RKO (cell line): ENCODE measurements around the gene TNRC6C.

ENCODE experiments used
- DNase-seq: peaks from one replicate; pipeline ENCODE4 v3.0.0-alpha.2; 2016; ENCODE audit warnings: low spot score

The TNRC6C gene

DNA sequence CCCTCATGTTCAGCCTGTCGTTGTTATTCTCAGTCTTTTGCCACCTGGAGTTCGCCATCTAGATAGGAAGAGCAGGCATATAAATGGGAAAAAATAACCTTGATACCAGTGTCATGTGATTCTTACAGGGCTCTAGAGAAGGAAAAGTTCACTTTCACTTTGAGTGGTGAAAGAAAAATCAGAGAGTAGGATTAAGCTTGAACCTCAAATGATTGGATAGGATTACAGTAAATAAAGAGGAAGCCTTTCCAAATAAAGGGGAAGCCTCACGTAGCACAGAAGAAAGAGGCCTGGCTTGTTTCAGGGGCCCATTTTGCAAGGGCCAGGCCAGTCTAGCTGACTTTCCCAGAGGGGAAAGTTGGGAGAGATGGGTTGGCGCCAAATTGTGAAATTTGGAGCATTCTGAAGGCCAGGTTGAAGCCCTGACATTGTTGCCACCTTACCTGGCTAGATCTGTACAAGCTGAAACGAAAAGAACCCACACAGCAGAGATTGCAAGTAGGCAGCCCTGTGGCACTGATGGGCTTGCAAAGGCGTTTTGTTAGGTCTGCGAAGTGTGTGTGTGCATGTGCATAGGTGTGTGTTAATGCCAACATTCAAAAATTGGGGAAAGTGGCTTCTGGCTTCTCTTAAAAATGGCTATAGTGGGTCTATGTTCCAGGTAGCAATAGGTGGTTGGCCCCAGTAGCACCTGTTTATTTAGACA, 131.2 kb downstream of the TNRC6C start:
- no peak for DNase-seq

DNA sequence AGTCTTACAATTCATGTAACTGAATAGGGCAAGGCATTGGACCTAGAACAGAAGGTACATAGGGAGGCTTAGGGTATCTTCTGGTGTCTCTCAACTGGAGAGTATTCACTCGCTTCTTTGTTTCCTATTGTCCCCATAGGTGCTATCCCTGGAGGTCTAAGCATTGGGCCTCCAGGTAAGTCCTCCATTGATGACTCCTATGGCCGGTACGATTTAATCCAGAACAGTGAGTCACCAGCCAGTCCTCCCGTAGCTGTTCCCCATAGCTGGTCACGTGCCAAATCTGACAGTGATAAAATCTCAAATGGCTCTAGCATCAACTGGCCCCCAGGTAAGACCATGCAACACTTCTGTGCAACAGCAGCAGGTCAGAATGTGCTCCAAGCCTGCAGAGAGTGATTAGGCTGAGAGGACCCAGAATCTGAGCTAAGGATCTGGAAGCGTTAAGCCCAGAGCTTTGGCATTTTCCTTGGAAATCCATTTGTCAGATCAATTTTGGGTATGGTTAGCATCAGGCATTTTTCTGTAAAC, 134.4 kb downstream of the TNRC6C start:
- no peak for DNase-seq

DNA sequence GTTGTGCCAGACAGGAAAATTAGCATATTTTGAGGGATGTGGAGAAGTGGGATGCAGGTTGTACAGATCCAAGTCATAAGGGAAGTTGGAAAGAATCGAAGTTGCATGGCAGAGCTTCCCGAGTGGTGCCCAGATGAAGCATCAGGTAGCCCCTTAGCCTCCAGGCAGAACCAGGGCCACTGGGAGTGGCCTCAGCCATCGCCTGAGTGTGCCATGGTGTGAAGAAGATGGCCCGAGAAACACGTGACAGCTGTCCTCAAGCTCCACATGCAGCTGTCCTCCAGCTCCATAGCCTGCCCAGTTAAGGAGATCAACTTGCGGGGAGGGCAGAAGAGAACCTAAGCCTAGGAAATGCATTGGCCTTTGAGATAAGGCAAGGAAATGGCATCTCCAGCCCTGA, 136.5 kb downstream of the TNRC6C start:
- DNase-seq, result no peak

DNA sequence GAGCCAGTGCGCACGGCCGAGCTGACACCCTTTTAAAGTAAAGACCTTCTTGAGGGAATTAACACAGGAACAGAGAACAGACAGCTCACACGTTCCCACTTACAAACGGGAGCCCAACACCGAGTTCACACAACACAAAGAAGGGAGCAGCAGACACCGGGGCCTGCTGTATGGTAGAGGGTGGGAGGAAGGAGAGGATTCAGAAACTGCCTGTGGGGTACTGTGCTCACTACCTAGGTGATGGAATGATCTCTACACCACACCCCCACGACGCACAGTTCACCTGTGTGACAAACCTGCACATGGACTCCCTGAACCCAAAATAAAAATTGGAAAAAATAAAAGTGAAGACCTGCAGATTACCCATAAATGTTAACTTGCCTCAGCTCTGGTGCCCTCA, 137.6 kb downstream of the TNRC6C start:
- no peak for DNase-seq

DNA sequence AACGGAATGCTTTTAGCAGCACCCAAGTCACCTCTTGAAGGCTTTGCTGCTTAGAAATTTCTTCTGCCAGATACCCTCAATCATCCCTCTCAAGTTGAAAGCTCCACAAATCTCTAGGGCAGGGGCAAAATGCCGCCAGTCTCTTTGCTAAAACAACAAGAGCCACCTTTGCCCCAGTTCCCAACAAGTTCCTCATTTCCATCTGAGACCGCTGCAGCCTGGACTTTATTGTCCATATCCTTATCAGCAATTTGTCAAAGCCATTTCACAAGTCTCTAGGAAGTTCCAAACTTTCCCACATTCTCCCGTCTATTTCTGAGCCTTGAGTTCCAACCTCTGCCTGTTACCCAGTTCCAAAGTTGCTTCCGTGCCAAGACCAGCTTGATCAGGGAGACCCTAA, 142.6 kb downstream of the TNRC6C start:
- no peak for DNase-seq

DNA sequence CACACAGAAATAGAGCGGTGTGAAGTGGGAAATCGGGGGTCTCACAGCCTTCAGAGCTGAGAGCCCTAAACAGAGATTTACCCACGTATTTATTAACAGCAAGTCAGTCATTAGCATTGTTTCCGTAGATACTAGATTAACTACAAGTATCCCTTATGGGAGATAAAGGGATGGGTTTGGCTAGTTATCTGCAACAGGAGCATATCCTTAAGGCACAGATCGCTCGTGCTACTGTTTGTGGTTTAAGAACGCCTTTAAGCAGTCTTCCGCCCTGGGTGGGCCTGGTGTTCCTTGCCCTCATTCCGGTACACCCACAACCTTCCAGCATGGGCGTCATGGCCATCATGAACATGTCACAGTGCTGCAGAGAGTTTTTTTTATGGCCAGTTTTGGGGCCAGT, 143.0 kb downstream of the TNRC6C start:
- no peak for DNase-seq

DNA sequence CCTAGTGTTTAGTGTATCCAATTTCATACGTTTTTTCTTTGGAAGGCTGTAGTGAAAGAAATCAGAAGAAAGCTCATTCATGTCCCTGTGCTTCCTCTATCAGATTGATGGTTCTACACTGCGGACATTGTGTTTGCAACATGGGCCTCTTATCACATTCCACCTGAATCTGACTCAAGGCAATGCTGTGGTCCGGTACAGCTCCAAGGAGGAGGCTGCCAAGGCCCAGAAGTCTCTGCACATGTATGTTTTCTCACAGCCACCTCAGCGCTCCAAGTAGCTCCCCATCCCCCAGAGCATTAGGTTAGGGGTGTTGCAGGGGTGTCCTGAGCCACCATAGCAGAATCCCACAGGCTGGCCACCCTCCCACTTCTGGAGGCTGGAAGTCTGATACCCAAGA, 144.8 kb downstream of the TNRC6C start:
- no peak for DNase-seq

DNA sequence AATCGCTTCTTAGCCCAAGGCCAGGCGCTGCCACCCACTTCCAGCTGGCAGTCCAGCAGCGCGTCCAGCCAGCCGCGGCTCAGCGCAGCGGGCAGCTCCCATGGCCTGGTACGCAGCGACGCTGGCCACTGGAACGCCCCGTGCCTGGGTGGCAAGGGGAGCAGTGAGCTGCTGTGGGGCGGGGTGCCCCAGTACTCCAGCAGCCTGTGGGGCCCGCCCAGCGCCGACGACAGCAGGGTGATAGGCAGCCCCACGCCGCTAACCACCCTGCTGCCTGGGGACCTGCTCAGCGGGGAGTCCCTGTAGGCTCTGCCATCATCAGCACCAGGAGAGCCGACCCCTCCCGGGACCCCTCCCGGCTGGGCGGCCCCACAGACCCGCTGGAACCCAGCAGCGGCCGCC, 146.0 kb downstream of the TNRC6C start:
- DNase-seq, result no peak

DNA sequence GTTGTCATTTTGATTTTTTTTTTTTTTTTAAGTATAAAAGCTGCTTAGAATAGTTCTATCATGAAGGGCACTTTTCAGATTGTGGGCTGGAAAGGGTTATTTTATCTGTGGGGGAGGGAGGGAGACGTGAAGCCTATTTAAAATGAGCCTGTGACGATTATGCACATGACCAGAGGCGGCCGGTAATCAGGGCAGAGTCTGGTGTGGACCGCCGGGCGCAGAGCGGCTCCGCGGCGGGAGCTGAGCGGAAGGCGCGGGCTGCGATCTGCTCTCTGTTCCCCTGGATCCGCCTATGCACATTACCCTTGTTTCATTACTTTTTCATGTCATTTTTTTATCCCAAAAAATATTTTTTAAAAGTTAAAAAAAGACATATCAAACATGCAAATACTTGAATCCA, 146.6 kb downstream of the TNRC6C start:
- no peak for DNase-seq

DNA sequence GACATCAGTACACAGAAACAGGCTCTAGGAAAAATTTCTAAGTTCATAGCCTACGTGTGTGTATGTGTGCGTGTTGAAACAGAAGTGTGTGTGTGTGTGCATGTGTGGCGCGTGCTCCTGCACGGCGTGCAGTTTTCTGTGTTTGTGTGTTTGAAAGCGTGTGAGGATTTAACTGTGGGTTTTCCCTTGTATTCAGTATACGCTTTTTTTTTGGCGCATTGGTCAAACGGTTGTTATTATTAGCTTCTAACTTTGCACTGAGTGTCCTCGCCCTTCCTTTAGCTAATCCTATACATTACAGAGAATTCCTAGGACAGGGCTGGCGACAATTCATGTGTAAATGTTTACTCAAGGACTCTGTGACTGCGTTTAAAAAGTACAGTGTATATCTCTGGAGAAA, 147.0 kb downstream of the TNRC6C start:
- no peak for DNase-seq

DNA sequence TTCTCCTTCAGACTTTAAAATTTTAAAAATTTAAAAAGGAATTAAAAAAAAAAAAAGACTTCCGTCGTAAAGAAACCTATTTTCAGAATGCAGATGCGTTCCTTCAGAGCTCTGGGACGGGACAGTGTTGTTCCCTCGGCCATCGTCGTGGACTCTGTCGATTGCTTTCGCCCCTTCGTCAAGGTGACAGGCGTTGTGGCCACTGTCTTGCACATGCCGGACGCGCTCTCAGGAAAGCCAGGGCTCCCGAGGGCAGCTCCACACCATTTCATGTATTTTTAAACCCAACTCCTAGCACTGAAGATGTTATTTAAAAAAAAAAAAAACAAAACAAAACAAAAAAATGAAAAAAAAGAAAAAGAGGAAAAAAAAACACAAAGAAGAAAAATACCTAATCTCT, 147.7 kb downstream of the TNRC6C start:
- DNase-seq, result no peak

DNA sequence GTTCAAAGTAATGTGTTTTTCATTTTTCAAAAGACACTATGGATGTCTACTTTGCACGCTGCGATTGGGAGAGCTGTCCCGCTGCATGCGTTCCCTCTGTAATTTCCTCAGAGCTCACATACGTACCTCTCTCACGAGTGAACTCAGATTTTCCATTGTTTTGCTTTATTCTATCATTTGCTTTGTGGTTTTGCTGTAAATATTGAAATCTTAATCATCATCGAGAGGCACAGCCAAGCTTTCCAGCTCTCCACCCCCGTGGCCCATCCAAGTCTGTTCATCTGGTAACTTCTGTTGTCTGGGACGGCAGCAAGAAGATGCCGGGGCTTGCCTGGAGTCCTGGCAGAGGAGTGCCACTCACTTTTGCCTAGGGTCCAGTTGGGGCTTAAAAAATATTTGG, 149.0 kb downstream of the TNRC6C start:
- DNase-seq, result no peak

DNA sequence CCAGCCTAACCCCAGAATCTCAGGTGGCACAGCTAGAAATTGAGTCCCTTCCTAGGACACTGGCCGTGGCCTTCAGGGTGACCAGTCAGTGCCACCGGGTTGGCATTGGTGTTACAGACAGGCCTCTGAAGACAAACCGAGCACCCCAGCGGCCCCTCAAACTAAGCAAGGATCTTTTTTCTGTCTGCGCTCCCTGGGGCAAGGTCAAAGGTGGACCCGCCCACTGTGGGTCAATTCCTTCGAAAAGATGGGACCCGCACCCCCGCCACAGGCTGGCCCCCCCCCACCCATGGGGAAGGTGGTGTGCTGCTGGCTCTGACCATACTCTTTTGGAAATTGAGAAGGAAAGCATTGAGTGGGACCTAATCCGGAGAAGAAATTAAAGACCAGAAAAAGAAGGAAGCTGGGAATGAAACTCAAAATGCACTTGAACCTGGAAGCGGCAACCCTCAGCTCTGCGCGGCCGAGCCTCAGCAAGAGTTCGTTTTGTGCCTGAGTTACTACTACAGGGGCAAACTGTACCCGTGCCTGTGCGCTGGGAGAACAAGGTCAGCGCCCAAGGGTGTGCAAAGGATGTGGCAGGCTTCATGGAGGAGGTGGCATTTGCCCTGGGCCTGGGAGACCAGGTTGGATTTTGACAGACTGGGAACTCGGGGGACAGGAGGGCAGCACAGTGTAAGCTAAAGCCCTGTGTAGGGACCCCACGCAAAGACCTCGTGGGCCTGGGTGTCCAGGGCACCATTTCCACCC, 149.6 kb downstream of the TNRC6C start:
- DNase-seq, result no peak

DNA sequence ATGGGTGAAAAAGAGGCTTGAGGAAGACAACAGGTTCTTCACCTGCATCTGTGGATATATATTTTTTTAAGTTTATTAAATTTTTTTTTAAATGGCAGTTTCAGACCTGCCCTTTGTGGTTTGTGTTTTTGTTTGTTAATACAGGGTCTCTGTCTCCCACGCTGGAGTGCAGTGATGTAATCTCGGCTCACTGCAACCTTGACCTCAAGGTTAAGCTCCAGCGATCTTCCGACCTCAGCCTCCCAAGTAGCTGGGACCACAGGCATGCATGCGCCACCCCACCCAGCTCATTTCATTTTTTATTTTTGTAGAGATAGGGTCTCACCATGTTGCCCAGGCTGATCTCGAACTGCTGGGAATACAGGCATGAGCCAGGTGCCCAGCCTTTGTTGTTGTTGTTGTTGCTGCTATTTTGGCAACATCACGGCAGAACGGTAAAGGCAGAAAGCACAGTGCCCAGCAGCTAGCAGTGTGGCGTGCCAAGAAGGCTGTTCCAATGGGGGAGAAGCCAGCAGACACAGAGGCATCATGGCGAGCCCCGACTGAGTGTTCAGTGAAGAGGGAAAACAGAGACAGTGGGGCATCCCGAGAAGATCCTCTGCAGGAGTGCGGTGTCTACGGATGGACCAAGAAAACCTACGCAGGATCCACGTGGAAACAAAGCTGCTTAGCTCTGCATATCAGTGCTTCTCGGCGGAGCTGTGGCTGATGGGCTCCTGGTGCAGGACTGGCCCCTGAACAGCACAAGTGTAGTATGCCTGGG, 150.4 kb downstream of the TNRC6C start:
- no peak for DNase-seq

DNA sequence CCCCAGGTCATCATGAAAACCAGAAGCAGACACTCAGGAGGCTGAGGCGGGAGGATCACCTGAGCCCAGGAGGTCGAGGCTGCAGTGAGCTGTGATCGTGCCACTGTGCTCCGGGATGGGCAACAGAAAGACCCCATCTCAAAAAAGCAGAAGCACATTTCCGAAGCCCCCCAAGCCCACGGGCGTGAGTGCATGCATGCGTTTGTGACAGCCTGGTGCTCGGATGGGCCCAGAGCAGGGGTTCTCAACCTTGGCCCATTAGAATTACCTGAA, 150.9 kb downstream of the TNRC6C start:
- DNase-seq, result no peak

DNA sequence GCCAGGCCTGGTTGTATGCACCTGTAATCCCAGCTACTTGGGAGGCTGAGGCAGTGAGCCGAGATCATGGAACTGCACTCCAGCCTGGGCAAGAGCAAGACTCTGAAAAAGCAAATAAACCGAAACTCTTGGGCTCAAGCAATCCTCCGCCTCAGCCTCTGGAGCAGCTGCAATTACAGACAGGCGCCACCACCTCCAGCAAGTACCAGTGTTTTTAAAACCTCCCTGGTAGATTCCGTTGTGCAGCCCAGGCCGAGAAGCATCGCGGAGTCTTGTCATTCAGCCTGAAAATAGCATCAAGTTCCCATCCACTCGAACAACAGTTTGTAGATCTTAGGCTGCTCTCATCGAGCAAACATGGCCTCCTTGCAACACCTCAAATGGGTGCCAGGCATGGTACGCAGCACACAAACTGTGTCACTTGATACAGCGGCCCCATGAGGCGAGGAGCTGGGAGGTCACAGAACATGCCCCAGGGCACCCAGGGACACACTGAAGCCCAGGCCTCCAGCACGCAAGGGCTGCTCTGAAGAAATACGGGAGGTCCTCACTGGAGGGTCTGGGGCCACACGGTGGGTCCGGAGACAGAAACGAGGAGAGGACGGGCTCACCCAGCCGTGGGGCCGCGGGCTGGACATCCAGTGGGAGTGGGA, 152.0 kb downstream of the TNRC6C start:
- no peak for DNase-seq

DNA sequence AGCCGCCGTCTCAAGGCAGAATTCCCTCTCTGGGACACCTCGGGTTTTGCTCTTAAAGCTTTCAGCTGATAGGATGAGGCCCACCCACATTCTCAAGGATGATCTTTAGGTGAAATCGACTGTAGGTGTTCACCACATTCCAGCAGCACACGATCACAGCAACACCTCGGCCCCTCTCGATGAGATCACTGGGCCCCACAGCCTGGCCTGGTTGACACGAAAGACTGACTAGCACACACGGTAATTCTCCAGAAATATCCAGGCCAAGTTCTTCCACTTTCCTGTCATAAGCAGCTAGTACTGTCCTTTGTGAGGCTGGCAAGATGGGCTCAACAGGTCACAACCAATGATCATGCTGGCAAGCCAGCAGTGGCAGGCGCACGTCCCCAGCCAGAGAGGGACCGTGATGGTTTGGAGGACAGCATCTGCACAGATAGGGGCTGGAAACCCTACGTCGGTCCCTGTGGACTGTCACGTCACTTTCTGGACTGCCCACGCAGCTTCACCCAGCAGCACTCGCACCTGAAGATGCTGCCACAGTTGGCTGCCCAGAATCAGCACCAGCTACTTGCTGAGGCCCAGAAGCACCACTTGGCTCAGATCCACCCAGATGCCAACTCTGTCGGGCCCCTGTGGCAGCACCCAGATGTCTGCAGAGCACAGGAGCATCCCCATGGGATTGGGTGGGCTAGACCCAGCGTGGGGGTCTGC, 152.7 kb downstream of the TNRC6C start:
- DNase-seq, result no peak

DNA sequence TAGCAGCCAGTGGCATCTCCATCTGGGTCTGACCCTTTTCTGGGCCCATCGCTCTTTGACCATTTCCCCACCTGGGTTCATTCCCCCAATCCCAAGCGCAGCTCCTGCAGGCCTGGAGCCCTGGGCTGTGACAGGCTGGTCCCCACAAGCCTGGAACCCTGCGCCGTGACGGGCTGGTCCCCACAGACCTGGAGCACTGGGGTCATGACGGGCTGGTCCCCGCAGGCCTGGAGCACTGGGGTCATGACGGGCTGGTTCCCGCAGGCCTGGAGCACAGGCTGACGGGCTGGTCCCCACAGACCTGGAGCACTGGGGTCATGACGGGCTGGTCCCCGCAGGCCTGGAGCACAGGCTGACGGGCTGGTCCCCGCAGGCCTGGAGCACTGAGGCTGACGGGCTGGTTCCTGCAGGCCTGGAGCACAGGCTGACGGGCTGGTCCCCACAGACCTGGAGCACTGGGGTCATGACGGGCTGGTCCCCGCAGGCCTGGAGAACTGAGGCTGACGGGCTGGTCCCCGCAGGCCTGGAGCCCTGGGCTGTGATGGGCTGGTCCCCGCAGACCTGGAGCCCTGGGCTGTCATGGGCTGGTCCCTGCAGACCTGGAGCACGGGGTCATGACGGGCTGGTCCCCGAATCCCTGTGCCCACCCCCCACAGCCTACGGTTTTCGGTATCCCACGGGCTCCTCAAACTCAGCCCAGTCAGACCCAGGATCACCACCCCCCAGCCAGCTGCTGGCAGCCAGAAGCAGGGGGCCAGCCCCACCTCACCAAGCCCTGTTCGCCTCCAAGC, 153.4 kb downstream of the TNRC6C start:
- no peak for DNase-seq

DNA sequence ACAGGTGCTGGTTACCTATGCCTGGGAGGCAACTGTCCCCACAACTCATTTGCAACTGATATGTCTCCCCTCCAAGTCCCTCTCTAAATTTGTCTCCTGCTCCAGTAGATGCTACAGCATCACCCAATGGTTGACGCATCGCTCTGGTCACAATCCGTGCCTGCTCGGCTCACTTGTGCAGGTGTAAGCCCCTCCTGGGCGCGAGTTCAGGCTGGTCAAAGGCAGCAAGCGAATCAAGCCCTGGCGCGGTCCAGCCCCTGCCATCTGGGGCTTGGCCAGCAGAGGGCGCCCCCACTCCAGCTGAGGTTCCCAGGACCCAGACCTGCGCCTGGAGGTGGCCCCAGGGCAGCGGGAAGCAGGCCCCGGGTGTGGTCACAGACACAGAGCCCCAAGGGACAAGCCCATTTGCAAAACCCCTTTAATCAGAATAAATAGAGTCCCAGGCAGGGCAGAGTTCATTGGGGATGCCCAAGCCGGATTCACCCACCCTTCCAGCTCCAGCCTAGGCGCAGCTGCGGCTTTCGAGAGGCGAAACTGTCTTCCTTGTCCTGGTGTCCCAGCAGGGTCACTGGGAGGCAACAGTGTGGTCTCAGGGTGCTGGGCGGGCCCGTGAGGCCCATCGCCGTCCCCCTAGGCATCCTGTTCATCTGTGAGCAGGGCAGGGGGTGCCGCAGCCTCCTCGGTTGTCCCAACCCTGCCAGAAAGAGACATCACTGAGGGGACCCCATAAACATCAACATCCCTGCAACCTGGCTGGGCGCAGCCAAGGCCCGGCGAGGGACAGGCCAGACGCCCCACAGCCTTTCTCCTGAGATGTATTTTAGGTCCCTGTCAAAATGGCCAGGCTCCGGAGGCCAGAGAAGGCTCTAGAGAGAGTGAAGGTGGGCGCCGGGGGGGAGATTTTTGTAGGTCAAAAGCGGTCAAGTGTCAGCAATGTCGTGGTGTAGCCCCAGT, 154.3 kb downstream of the TNRC6C start:
- DNase-seq, result peak; percentile 57
